GM21737 (cell line): Measurements from ENCODE around the gene RWDD3.

ENCODE experiments used
- ATAC-seq: cut with Tn5 transposase; IDR thresholded peaks from one replicate; pipeline ENCODE4 v1.9.1; 2021; ENCODE audit warnings: mild to moderate bottlenecking, moderate library complexity; ENCODE audit not compliant: unreplicated experiment

The RWDD3 gene

GRCh38 chr1:95229706-95230105 lies 4.3 kb upstream of the RWDD3 start:
- no peak for ATAC-seq

GRCh38 chr1:95230256-95230655 lies 3.8 kb upstream of the RWDD3 start:
- ATAC-seq = no peak

GRCh38 chr1:95230768-95231191 lies 3.2 kb upstream of the RWDD3 start:
- no peak for ATAC-seq

GRCh38 chr1:95232646-95233318 lies 1.2 kb upstream of the RWDD3 start:
- no peak for ATAC-seq

- ATAC-seq = no peak
These were observed 682 bp upstream of the RWDD3 start for GRCh38 chr1:95233319-95233736.

- no peak for ATAC-seq
These were observed 3.0 kb downstream of the RWDD3 start for GRCh38 chr1:95236784-95237575.

- no peak for ATAC-seq
These were observed 4.1 kb downstream of the RWDD3 start for GRCh38 chr1:95237981-95238703.

- no peak for ATAC-seq
These were observed 11.0 kb downstream of the RWDD3 start for GRCh38 chr1:95245029-95245428.

GRCh38 chr1:95246511-95246910 lies 12.5 kb downstream of the RWDD3 start:
- ATAC-seq = no peak

- ATAC-seq = no peak
These were observed 13.6 kb downstream of the RWDD3 start for GRCh38 chr1:95247607-95248006.

GRCh38 chr1:95249916-95250315 lies 15.9 kb downstream of the RWDD3 start:
- ATAC-seq = no peak

GRCh38 chr1:95252422-95252821 lies 18.4 kb downstream of the RWDD3 start:
- ATAC-seq = no peak

GRCh38 chr1:95254959-95255358 lies 20.9 kb downstream of the RWDD3 start:
- ATAC-seq = no peak

- ATAC-seq = no peak
These were observed 21.8 kb downstream of the RWDD3 start for GRCh38 chr1:95255826-95256225.

GRCh38 chr1:95257758-95258157 lies 23.7 kb downstream of the RWDD3 start:
- no peak for ATAC-seq

GRCh38 chr1:95259245-95259644 lies 25.2 kb downstream of the RWDD3 start:
- ATAC-seq = no peak

- ATAC-seq = no peak
These were observed 28.9 kb downstream of the RWDD3 start for GRCh38 chr1:95262913-95263312.

GRCh38 chr1:95263450-95263849 lies 29.4 kb downstream of the RWDD3 start:
- ATAC-seq = no peak

- no peak for ATAC-seq
These were observed 31.1 kb downstream of the RWDD3 start for GRCh38 chr1:95265106-95265505.

GRCh38 chr1:95276429-95276828 lies 42.4 kb downstream of the RWDD3 start:
- ATAC-seq = no peak

GRCh38 chr1:95278173-95279006 lies 44.4 kb downstream of the RWDD3 start:
- ATAC-seq = no peak
